PC-3 (cell line): ENCODE data around the gene STRIP2. TPM values are rescaled to one million over a fixed set of nuclear protein-coding genes. Genes with fewer than 3 reads are reported as not detected.

ENCODE experiments used
- ATAC-seq: fragments of 200-7000 bp; cut with Tn5 transposase; 2 replicates; pipeline ENCODE4 v1.9.1; 2020; ENCODE audit warnings: mild to moderate bottlenecking, moderate library complexity
- BruUV-seq: library from RNA; stranded (reverse); fragments of 400-500 nt; replicated peaks from 2 replicates; lab custom pipeline; 2021; lab: Mats Ljungman, UMichigan
- CTCF ChIA-PET: fragments of 300-600 bp; sonication (Branson Sonifier 250); formaldehyde crosslinking; loops from one replicate; lab custom pipeline; 2022; ENCODE audit warnings: antibody characterized with exemption; lab: Charles Lee
- POLR2A ChIA-PET: fragments of 300-600 bp; sonication (Branson Sonifier 250); formaldehyde crosslinking; loops from one replicate; lab custom pipeline; 2022; ENCODE audit warnings: antibody characterized with exemption; ENCODE audit not compliant: unreplicated experiment; lab: Charles Lee
- DNase-seq: peaks from one replicate; pipeline ENCODE4 v3.0.0-alpha.2; 2015
- H2AFZ ChIP-seq: fragments of 300-600 bp; sonication (generic); 2 replicates; pipeline ENCODE4 v1.6.0; 2016; ENCODE audit warnings: antibody characterized with exemption, low read length
- H3F3A ChIP-seq: fragments of 300-600 bp; sonication (generic); one replicate; pipeline ENCODE4 v1.6.0; 2017; ENCODE audit warnings: antibody characterized with exemption, low read length, control low read depth, mild to moderate bottlenecking; ENCODE audit not compliant: unreplicated experiment
- H3K27ac ChIP-seq: fragments of 300-600 bp; sonication (generic); 2 replicates; pipeline ENCODE4 v1.5.1; 2016; ENCODE audit warnings: mild to moderate bottlenecking, low read length
- H3K27me3 ChIP-seq: fragments of 300-600 bp; sonication (generic); 2 replicates; pipeline ENCODE4 v1.6.1; 2016; ENCODE audit warnings: low read length, mixed read lengths
- H3K36me3 ChIP-seq: fragments of 300-600 bp; sonication (generic); 2 replicates; pipeline ENCODE4 v1.6.1; 2016; ENCODE audit warnings: low read depth, mixed run types, low read length, mixed read lengths
- H3K4me1 ChIP-seq: fragments of 300-600 bp; sonication (generic); 2 replicates; pipeline ENCODE4 v1.5.1; 2016; ENCODE audit warnings: low read length; ENCODE audit not compliant: insufficient read depth
- H3K4me2 ChIP-seq: fragments of 300-600 bp; sonication (generic); 2 replicates; pipeline ENCODE4 v1.6.0; 2016; ENCODE audit warnings: low read length
- H3K4me3 ChIP-seq: fragments of 300-600 bp; sonication (generic); 2 replicates; pipeline ENCODE4 v1.5.1; 2016; ENCODE audit warnings: mild to moderate bottlenecking, low read length, mixed read lengths
- H3K79me2 ChIP-seq: fragments of 300-600 bp; sonication (generic); 2 replicates; pipeline ENCODE4 v1.6.1; 2017; ENCODE audit warnings: low read length, mixed read lengths
- H3K9ac ChIP-seq: fragments of 300-600 bp; sonication (generic); 2 replicates; pipeline ENCODE4 v1.6.0; 2016; ENCODE audit warnings: mild to moderate bottlenecking, low read length
- H3K9me2 ChIP-seq: fragments of 300-600 bp; sonication (generic); replicated peaks from 2 replicates; pipeline ENCODE4 v1.6.1; 2016; ENCODE audit warnings: mixed run types, low read length, mixed read lengths
- H3K9me3 ChIP-seq: fragments of 300-600 bp; sonication (generic); 2 replicates; pipeline ENCODE4 v1.6.1; 2016; ENCODE audit warnings: low read length, mixed read lengths
- H4K20me1 ChIP-seq: fragments of 300-600 bp; sonication (generic); 2 replicates; pipeline ENCODE4 v1.6.1; 2016; ENCODE audit warnings: low read length, mixed read lengths
- CTCF ChIP-seq: fragments of 300-600 bp; sonication (generic); conservative IDR thresholded peaks from 2 replicates; pipeline ENCODE4 v1.5.1; 2017; ENCODE audit warnings: antibody characterized with exemption, low read depth, mild to moderate bottlenecking, low read length
- EZH2 ChIP-seq: fragments of 300-600 bp; sonication (generic); IDR thresholded peaks from one replicate; pipeline ENCODE4 v1.6.1; 2017; ENCODE audit warnings: antibody characterized with exemption, mild to moderate bottlenecking, low read length; ENCODE audit not compliant: unreplicated experiment
- EZH2phosphoT487 ChIP-seq: fragments of 300-600 bp; sonication (generic); IDR thresholded peaks from 2 replicates; pipeline ENCODE4 v1.6.1; 2018; ENCODE audit warnings: mild to moderate bottlenecking, antibody characterized with exemption, low read length, borderline replicate concordance
- intact Hi-C: fragments of 100-400 bp; cut with micrococcal nuclease; formaldehyde crosslinking; loops from 2 replicates; pipeline ENCODE4 v1.9.0; 2023
- total RNA-seq: library from RNA; depleted of rRNA; stranded (reverse); fragments of >200 nt; gene quantifications from 2 replicates; pipeline ENCODE4 v1.2.3, GENCODE V29; 2014

The STRIP2 gene
- total RNA-seq, 1 experiment from 2014 or later, result 7.5 TPM

DNA sequence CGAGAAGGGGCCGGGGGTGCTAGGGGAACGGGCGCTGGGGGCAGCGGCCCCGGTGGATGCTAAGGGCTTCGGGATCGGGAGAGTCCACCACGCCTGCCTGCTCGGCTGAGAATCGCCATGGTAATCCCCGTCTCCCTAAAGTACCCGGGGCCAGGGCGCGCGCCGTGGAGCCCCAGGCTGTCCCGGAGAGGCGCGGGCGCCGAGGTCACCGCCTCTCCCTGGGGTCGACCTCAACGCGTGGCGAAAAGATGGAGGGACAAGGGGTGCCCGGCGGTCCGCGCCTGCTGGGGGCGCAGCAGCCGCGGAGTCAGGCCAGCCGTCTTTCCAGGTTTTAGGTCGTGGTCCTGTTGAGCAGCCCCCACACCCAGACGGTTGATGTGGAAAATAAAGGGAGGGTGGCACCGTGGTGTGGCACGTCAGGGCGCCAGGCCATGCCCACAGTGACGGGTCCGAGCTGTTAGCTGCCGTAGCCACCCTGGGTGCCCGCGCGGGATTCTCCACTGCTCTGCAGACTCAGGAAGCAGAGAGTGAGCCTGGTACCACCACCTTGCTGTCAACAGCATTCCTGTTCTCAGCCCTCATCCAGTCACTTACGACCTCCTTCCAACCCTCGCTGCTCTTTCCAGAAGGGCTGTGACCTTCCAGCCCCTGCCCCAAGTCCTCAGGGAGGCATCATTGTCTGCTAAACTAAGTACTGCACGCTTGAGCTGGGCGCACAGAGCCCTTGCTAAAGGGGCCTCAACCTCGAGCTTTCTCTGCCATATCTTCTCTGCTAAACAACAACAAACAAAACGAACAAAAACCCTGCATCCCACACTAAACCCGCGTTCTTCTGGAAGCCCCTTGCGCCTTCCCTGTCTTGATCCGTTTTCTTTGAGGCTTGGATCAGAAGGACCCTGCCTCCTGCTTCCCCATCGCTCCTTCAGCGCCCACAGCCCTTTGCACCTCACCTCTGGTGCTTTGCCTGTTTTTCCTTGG, 68.8 kb downstream of the STRIP2 start:
- peak overlapping the region; percentile 96 for H2AFZ ChIP-seq
- H3K9me3 ChIP-seq, result no peaks in the 10 kb centered on the region
- ChIA-PET POLR2A (interaction anchor here (0.6 kb wide), 2 partner anchors 98 to 322 kb away, joined by 4 read pairs; no protein-coding TSS in a partner anchor), CTCF (interaction anchor here (0.6 to 0.8 kb wide), 4 partner anchors 13 to 125 kb away, joined by 3 to 7 read pairs (median 4); no protein-coding TSS in a partner anchor)
- TF ChIP-seq EZH2phosphoT487 (0 out of 2 replicates have a peak, but pooled peaks have one; percentile 3), CTCF (0 out of 2 replicates have a peak, but pooled peaks have one; percentile 26), EZH2 (no peak)
- H3K27me3 ChIP-seq, result no peaks in the 10 kb centered on the region
- no peaks in the 10 kb centered on the region for H3K9me2 ChIP-seq
- intact Hi-C loops, result loop anchor here (2.0 kb wide), 1 partner anchor 28 kb away; no protein-coding TSS in a partner anchor
- H4K20me1 ChIP-seq, result no peaks in the 10 kb centered on the region
- no peaks in the 10 kb centered on the region for H3K36me3 ChIP-seq
- H3K4me2 ChIP-seq, result peak overlapping the region; percentile 98
- 0 out of 2 replicates have a peak, but pooled peaks cover 8% of the 10 kb centered on the region for H3K4me1 ChIP-seq
- H3K79me2 ChIP-seq, result no peaks in the 10 kb centered on the region
- ATAC-seq (peak; percentile 28), DNase-seq (no peak)
- BruUV-seq, result TSS peak; percentile 41
- peak overlapping the region; percentile 92 for H3K4me3 ChIP-seq
- peak overlapping the region; percentile 66 for H3K9ac ChIP-seq
- no peak overlapping the region for H3K27ac ChIP-seq
- no peaks in the 10 kb centered on the region for H3F3A ChIP-seq

GRCh38 chr7:129503725-129504124, 69.5 kb downstream of the STRIP2 start:
- no peak overlapping the region for H2AFZ ChIP-seq
- H3K27ac ChIP-seq, result no peak overlapping the region
- H3K4me3 ChIP-seq, result no peak overlapping the region
- TF ChIP-seq EZH2 (no peak), EZH2phosphoT487 (no peak), CTCF (no peak)
- no peaks in the 10 kb centered on the region for H4K20me1 ChIP-seq
- no peaks in the 10 kb centered on the region for H3F3A ChIP-seq
- H3K36me3 ChIP-seq, result no peaks in the 10 kb centered on the region
- no TSS peak for BruUV-seq
- DNase-seq (no peak), ATAC-seq (no peak)
- no peaks in the 10 kb centered on the region for H3K79me2 ChIP-seq
- CTCF ChIA-PET, result interaction anchor here (0.6 to 0.8 kb wide), 3 partner anchors 12 to 126 kb away, joined by 3 to 7 read pairs (median 3); no protein-coding TSS in a partner anchor
- H3K9me2 ChIP-seq, result no peaks in the 10 kb centered on the region
- H3K9ac ChIP-seq, result no peak overlapping the region
- intact Hi-C loops, result loop anchor here (2.0 kb wide), 1 partner anchor 27 kb away; no protein-coding TSS in a partner anchor
- H3K4me2 ChIP-seq, result no peak overlapping the region
- POLR2A ChIA-PET, result interaction anchor here (0.6 kb wide), 1 partner anchor 97 kb away, joined by 4 read pairs; no protein-coding TSS in a partner anchor
- H3K27me3 ChIP-seq, result no peaks in the 10 kb centered on the region
- no peaks in the 10 kb centered on the region for H3K9me3 ChIP-seq
- H3K4me1 ChIP-seq, result 0 out of 2 replicates have a peak, but pooled peaks cover 8% of the 10 kb centered on the region
